Dedifferentiated amniotic fluid mesenchymal stem cell (primary cell): Measurements from ENCODE around the gene TMCC2.
"Not testable (repeated sequence)": the region's sequence is repeated elsewhere in the genome, so short reads cannot be mapped to it uniquely, and the experiment has no call there.

ENCODE experiments used
- DNase-seq: peaks from one replicate; pipeline ENCODE4 v3.0.0-alpha.2; 2016; ENCODE audit errors: extremely low spot score

The TMCC2 gene, protein sequence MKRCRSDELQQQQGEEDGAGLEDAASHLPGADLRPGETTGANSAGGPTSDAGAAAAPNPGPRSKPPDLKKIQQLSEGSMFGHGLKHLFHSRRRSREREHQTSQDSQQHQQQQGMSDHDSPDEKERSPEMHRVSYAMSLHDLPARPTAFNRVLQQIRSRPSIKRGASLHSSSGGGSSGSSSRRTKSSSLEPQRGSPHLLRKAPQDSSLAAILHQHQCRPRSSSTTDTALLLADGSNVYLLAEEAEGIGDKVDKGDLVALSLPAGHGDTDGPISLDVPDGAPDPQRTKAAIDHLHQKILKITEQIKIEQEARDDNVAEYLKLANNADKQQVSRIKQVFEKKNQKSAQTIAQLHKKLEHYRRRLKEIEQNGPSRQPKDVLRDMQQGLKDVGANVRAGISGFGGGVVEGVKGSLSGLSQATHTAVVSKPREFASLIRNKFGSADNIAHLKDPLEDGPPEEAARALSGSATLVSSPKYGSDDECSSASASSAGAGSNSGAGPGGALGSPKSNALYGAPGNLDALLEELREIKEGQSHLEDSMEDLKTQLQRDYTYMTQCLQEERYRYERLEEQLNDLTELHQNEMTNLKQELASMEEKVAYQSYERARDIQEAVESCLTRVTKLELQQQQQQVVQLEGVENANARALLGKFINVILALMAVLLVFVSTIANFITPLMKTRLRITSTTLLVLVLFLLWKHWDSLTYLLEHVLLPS

GRCh38 chr1:205227584-205228013 is at the start of gene TMCC2:
Gene TMCC2, plus strand, starts transcription at chr1:205227946. Its CDS starts 619 bp downstream, at chr1:205228565.
- DNase-seq, result peak; percentile 80

DNA sequence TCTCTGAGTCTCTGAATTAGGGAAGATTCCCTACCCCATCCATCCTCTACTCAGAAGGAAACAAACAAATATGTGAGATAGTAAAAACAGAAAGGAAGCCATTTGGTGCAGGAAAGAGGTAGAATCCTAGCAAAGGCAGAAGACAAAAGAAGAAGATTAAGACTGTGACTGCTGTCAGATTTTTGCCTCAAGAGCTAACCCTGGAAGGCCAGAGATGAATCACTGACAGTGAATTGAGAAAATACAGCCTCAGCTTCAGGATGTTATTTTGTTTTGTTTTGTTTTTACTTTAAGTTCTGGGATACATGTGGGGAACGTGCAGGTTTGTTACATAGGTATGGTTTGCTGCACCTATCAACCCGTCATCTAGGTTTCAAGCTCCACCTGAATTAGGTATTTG is 47.9 kb upstream of the TMCC2 start:
- DNase-seq, result no peak

GRCh38 chr1:205180331-205180730 is 47.4 kb upstream of the TMCC2 start:
- DNase-seq, result not testable (repeated sequence)

DNA sequence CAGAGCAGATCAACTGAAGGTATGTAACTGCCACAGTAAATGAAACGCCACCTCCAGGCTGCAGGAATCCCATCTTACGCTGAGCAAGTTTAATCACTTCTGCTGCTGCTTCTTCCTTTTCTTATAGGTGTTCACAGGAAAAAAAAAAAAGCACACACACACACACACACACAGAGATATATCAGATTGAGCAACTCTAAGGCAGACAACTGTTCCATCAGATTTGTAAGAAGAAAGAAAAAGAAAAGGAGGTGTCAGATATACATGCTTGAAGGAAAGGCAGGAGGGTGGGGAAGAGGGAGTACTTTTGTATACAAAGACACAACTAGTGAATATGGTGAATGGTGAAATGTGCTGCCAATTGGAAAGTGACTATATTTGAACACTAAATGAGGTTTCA is 44.8 kb upstream of the TMCC2 start:
- no peak for DNase-seq

DNA sequence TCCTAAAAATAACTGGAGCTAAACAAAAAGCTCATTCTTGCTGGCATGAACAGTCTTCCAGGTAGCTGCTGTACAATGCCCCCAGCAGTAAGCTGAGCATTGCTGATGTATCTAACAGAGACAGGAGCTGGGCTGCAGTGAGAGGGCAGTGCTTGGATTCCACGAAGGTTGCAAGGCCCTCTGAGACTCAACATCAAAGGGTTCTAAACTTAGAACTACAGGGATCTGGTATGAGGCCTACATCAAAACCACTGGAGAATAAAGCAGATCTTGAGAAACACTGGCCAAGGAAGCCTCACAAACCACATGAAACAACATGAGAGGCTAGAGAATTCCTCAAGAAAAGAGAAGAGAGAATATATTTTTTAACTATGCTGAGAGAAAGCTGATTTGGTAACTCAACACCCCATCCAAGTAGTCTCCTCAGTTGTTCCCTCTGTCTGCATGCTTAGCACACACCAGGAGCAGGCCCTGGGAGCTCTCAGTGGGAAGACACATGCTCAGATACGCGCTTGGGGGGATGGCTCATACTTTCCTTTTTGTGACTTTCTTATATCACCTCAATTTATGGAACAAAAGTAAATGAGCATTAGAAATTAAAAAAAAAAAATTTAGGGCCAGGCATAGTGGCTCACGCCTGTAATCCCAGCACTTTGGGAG is 43.9 kb upstream of the TMCC2 start:
- DNase-seq, result no peak

DNA sequence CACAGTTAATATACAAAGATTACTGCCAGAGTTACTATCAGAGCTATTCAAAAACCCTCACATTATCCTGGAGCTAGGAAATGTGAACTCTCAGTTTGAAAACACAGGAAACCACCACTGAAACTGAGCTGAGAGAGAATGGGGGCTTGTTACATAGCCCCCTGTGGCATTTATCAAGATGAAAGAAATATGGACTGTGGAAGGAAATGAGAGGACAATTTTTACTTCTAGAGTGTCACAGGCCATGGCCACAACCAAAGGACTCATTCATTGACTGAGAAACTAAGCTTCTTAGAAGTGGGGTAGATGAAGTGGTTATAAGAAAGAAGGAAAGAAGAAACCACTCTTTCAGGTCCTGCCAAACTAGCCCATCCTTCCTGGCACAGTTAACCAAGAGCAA is 41.6 kb upstream of the TMCC2 start:
- no peak for DNase-seq

DNA sequence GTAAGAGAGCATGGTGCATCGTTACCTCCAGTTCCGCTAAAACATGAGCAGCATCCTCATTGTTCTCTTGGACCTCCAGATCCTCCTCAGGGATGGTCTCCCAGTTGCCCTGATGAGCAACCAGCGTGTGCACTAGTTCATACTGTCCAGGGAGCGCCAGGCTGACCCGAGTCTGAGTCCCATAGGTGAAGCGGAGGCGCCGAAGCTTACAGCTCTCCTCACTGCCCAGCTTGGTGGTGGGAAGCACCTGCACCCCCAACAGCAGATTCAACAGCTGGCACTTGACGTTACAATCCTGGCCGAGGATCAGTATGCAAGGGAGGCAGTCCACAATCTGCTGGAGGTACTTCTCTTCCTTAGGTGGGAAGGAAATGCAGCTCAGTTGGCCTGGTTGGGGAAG is 40.3 kb upstream of the TMCC2 start:
- no peak for DNase-seq

- DNase-seq, result no peak
Measured at GRCh38 chr1:205188098-205188497, 39.6 kb upstream of the TMCC2 start.

- DNase-seq, result no peak
Measured at GRCh38 chr1:205188596-205188995, 39.1 kb upstream of the TMCC2 start.

- DNase-seq, result no peak
Measured at GRCh38 chr1:205189131-205189530, 38.6 kb upstream of the TMCC2 start.

DNA sequence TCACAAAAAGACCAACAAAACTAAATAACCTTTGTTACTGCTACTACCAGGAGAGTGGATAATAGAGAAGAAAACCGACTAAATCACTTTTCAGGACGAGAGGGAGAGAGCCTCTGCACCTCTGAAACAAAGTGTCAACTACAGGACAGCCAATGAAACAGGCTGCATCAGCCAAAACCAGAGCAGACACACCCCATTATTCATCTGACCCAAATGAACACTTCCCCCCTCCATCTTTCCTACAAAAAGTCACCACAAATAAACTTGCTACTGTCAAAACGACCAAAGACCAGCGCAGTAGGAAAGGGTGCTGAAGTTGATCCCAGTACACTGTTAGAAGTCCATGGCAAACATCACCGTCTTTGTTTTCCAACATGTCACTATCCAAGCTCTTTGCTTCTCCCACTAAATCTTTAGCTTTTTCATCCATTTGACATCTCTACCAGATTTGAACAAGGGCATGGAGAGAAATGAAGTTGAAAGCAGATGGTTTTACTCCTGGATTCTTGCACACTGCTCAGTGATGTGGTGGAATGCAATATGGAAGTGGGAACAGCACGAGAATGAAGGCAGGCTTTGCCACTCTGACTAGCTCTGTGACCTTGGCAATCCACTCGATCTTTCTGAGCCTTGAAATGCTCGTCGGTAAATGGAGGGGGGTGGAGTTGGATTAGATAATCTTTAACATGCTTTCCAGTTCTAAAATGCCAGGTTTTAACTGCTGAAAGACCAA is 36.7 kb upstream of the TMCC2 start:
- no peak for DNase-seq

DNA sequence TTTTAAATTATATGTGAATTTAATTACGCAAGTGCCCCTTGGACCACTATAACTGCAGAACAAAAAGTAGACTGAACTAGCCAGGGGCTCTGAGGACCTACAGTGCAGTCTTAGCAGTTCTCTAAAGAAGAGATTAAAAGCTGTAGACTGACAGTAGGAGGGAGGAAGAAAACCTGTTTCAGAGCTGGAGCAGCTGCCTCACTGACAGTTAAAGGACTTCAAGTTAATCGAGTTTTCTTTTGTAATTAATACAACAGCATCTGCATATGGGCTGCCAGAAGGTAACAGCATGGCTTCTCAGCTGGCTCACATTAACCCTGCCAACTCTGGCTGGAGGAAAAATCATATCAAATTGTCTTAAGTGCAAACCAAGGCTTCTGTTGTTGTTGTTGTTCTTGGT is 36.1 kb upstream of the TMCC2 start:
- DNase-seq, result no peak

DNA sequence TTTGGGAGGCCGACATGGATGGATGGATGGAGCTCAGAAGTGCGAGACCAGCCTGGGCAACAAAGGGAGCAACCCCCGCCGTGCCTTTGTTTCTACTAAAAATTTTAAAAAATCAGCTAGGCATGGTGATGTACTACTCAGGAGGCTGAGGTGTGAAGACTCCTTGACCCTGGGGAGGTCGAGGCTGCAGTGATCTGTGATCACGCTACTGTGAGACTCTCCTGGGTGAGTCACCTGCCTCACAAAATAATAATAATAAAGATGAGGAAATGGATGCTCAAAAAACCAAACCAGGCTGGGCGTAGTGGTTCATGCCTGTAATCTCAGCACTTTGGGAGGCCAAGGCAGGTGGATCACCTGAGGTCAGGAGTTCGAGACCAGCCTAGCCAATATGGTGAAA is 35.5 kb upstream of the TMCC2 start:
- no peak for DNase-seq

DNA sequence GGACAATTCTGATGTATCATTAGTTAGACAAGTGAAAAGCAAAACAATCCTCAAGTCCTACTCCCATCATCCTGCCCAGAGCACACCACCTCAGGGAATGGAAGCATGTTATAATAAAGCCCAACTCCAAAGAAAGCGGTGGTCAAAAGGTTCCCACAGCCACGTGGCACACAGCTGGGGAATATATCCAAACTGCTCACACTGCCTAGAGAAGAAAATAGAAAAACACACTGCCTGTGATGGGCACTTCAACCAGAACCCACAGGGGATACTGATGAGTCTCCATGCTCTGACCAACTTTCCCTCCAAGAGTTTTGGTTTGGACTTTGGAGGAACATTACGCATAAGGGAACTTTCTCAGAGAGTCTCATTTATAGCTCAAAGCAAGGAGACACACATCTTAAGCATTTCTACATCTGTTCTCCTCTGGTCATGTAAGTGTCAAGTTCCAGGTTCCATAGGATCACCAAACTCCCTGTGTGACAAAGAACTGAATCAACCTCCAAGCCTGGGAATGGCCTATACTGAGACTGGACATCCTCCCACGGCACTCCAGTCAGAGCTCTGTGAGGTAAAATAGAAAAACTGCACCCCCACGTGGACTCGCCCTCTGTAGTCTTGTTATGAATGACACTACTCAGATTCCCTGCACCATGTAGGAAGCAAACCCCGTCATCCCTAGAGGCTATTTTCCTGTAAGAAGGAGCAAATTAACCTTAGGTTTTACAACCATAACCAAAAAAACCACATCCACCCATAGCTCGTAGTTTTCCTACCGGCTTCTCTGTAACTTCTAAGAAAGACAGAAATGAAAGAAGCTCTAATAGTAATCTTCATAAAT is 28.4 kb upstream of the TMCC2 start:
- DNase-seq, result peak; percentile 15

DNA sequence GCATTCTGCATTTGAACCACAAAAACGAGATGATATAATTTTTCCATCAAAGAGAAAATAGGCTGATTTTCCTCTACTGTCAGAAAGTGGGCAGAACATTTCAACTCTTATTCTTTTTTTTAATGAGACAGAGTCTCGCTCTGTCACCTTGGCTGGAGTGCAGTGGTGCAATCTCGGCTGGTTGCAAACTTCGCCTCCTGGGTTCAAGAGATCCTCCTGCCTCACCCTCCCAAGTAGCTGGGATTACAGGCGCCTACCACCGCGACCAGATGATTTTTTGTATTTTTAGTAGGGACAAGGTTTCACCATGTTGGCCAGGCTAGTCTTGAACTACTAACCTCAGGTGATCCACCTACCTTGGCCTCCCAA is 27.8 kb upstream of the TMCC2 start:
- no peak for DNase-seq

DNA sequence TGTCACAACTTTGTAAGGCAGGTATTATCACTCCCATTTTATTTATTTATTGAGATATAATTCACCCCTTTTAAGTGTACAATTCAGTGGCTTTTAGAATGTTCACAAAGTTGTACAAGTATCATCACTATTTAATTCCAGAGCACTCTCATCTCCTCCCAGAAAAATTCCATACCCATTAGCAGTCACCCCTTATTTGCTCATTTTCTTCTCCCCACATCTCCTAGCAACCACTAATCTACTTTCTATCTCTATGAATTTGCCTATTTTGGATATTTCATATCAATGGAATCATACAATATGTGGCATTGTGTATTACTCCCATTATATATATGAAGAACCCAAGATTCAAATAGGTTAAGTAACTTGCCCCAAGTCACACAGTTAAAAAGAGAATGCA is 23.2 kb upstream of the TMCC2 start:
- no peak for DNase-seq

DNA sequence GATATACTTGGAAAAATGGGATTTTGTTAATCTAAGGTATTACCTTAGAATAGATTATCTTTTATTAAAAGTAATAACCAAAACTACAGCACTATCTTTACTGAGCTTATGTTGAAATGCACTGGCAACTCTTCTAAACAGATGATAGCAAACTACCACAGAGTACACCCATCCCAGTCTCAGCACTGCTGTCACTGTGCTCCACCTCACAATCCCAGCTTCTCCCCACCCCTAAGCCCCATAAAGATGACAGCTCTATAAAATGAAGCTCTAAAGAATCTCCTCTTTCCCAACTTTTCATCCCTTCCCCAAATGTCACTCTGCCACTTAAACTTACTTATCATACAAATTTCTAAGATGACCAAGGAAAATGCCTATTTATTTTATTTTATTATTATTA is 22.7 kb upstream of the TMCC2 start:
- DNase-seq, result no peak

GRCh38 chr1:205208811-205209210 is 18.9 kb upstream of the TMCC2 start:
- DNase-seq, result no peak

DNA sequence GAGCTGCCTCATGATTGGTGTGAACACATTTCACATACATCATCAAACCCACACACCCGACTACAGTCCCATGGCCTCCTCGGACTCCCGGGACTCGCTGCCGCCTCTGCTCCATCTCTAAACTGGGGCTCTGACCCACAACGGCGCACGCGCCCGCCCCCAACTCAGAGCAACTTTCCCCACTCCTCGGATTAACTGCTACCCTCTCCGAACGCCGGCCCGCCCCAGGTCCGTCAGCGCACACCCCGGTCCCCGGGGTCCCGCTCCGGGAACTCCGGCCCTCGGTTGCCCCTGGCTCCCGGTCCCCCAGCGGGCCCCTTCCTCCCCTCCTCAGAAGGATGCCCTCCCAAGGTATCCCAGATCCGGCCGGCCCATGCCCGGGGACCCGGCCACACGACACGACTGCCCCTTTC is 17.0 kb upstream of the TMCC2 start:
- DNase-seq, result no peak

GRCh38 chr1:205211169-205211838 is 16.4 kb upstream of the TMCC2 start, which contains the start of gene DSTYK:
Gene DSTYK, minus strand, starts transcription at chr1:205211702. Its CDS starts 167 bp downstream, at chr1:205211535.
- DNase-seq, result peak; percentile 95
